SK-N-SH treated with all-trans-retinoic acid at 6 μM for 48 hours (cell line): ENCODE data around the gene ENOPH1.
"Not testable (repeated sequence)": the region's sequence is repeated elsewhere in the genome, so short reads cannot be mapped to it uniquely, and the experiment has no call there.

Experiments used
- CREB5 ChIP-seq: fragments of 250-450 bp; sonication (Bioruptor Pico); IDR thresholded peaks from 2 replicates; pipeline ENCODE4 v1.5.1; 2020; ENCODE audit warnings: low read depth, mild to moderate bottlenecking, moderate library complexity
- OSR1 ChIP-seq: fragments of 250-450 bp; sonication (Bioruptor Pico); IDR thresholded peaks from 2 replicates; pipeline ENCODE4 v1.8.0; 2022; ENCODE audit warnings: moderate library complexity, mild to moderate bottlenecking, inconsistent platforms
- PATZ1 ChIP-seq: fragments of 250-450 bp; sonication (Bioruptor Pico); IDR thresholded peaks from 2 replicates; pipeline ENCODE4 v1.8.0; 2020; ENCODE audit warnings: mild to moderate bottlenecking, moderate library complexity, borderline replicate concordance
- RARB ChIP-seq: fragments of 250-450 bp; sonication (Bioruptor Pico); IDR thresholded peaks from 2 replicates; pipeline ENCODE4 v1.8.0; 2021; ENCODE audit warnings: mild to moderate bottlenecking, moderate library complexity
- ZFP30 ChIP-seq: fragments of 450-650 bp; formaldehyde crosslinking; IDR thresholded peaks from 2 replicates; pipeline ENCODE4 v1.5.0; 2022; ENCODE audit warnings: mild to moderate bottlenecking, moderate library complexity
- ZNF565 ChIP-seq: fragments of 450-650 bp; formaldehyde crosslinking; conservative IDR thresholded peaks from 2 replicates; pipeline ENCODE4 v1.5.0; 2020; ENCODE audit warnings: low read depth, mild to moderate bottlenecking, moderate library complexity
- ZNF70 ChIP-seq: fragments of 450-650 bp; formaldehyde crosslinking; IDR thresholded peaks from 2 replicates; pipeline ENCODE4 v1.5.0; 2020; ENCODE audit warnings: mild to moderate bottlenecking, moderate library complexity

- TF ChIP-seq RARB (CRISPR knock-in tag); ZFP30 (CRISPR knock-in tag); CREB5; PATZ1 (CRISPR knock-in tag); ZNF565 (CRISPR knock-in tag); OSR1 (CRISPR knock-in tag); ZNF70 (CRISPR knock-in tag): not testable (repeated sequence)
These were observed 47.1 kb downstream of the ENOPH1 start for GRCh38 chr4:82477469-82477868.
